ENCODE data around the gene CYP2A7.
"Not testable (repeated sequence)": the region's sequence is repeated elsewhere in the genome, so short reads cannot be mapped to it uniquely, and the experiment has no call there.

CYP2A7 gene

GRCh38 chr19:40896843-40897789 lies 15.1 kb upstream of the CYP2A7 start:
- peak; percentile 30 for DNase-seq (ENCODE audit: low spot score)

- DNase-seq (ENCODE audit: low spot score): no peak
These were observed 14.4 kb upstream of the CYP2A7 start for GRCh38 chr19:40896418-40896796.

- DNase-seq (ENCODE audit: low spot score): no peak
These were observed 11.1 kb upstream of the CYP2A7 start for GRCh38 chr19:40893112-40893511.

GRCh38 chr19:40889366-40889765 lies 7.3 kb upstream of the CYP2A7 start:
- no peak for DNase-seq (ENCODE audit: low spot score)

- DNase-seq (ENCODE audit: low spot score): no peak
These were observed 6.2 kb upstream of the CYP2A7 start for GRCh38 chr19:40888191-40888590.

GRCh38 chr19:40884187-40884931 lies 2.3 kb upstream of the CYP2A7 start:
- not testable (repeated sequence) for DNase-seq (ENCODE audit: low spot score)

GRCh38 chr19:40879349-40879748 lies 2.7 kb downstream of the CYP2A7 start:
- not testable (repeated sequence) for DNase-seq (ENCODE audit: low spot score)

GRCh38 chr19:40875526-40875951 lies 6.5 kb downstream of the CYP2A7 start:
- not testable (repeated sequence) for DNase-seq (ENCODE audit: low spot score)

GRCh38 chr19:40874874-40875273 lies 7.2 kb downstream of the CYP2A7 start:
- DNase-seq (ENCODE audit: low spot score): not testable (repeated sequence)

- not testable (repeated sequence) for DNase-seq (ENCODE audit: low spot score)
These were observed 8.2 kb downstream of the CYP2A7 start for GRCh38 chr19:40873873-40874272.

GRCh38 chr19:40872209-40872608 lies 9.8 kb downstream of the CYP2A7 start:
- no peak for DNase-seq (ENCODE audit: low spot score)

- no peak for DNase-seq (ENCODE audit: low spot score)
These were observed 14.3 kb downstream of the CYP2A7 start for GRCh38 chr19:40867701-40868100.

- DNase-seq (ENCODE audit: low spot score): not testable (repeated sequence)
These were observed 17.1 kb downstream of the CYP2A7 start for GRCh38 chr19:40864739-40865496.

GRCh38 chr19:40862785-40863184 lies 19.2 kb downstream of the CYP2A7 start:
- DNase-seq (ENCODE audit: low spot score): no peak

GRCh38 chr19:40862333-40862732 lies 19.7 kb downstream of the CYP2A7 start:
- DNase-seq (ENCODE audit: low spot score): no peak

GRCh38 chr19:40858109-40858508 lies 23.9 kb downstream of the CYP2A7 start:
- DNase-seq (ENCODE audit: low spot score): no peak

- DNase-seq (ENCODE audit: low spot score): not testable (repeated sequence)
These were observed 29.4 kb downstream of the CYP2A7 start for GRCh38 chr19:40852467-40853152.

GRCh38 chr19:40850277-40850676 lies 31.8 kb downstream of the CYP2A7 start, which contains the start of gene CYP2A6:
Gene CYP2A6, minus strand, starts transcription at chr19:40850447. Its CDS starts 21 bp downstream, at chr19:40850426.
- DNase-seq (ENCODE audit: low spot score): not testable (repeated sequence)

GRCh38 chr19:40846722-40847121 lies 35.3 kb downstream of the CYP2A7 start:
- DNase-seq (ENCODE audit: low spot score): not testable (repeated sequence)

GRCh38 chr19:40843653-40844052 lies 38.4 kb downstream of the CYP2A7 start:
- not testable (repeated sequence) for DNase-seq (ENCODE audit: low spot score)

- DNase-seq (ENCODE audit: low spot score): not testable (repeated sequence)
These were observed 38.9 kb downstream of the CYP2A7 start for GRCh38 chr19:40842997-40843652.

All from SW480 (cell line).